Lower lobe of right lung (tissue), 2 donors: Measurements from ENCODE around the gene ZNF227. TPM values are rescaled to one million over a fixed set of nuclear protein-coding genes. Genes with fewer than 3 reads are reported as not detected.
"Not testable (repeated sequence)": the region's sequence is repeated elsewhere in the genome, so short reads cannot be mapped to it uniquely, and the experiment has no call there.

Source experiments
- ATAC-seq, 2 donors: fragments of 200-7000 bp; cut with Tn5 transposase; one replicate each; pipeline ENCODE4 v1.9.1; 2020 to 2022; ENCODE audit warnings: mild to moderate bottlenecking in 2 of 2, moderate library complexity in 2 of 2
- DNase-seq: peaks from one replicate; pipeline ENCODE4 v3.0.0-alpha.2; 2020
- H3K27ac ChIP-seq: fragments of 200-600 bp; one replicate; pipeline ENCODE4 v1.8.0; 2022
- H3K27me3 ChIP-seq: fragments of 200-600 bp; one replicate; pipeline ENCODE4 v1.8.0; 2022; ENCODE audit warnings: low read depth
- H3K36me3 ChIP-seq: fragments of 200-600 bp; one replicate; pipeline ENCODE4 v1.8.0; 2022; ENCODE audit warnings: mild to moderate bottlenecking
- H3K4me1 ChIP-seq: fragments of 200-600 bp; one replicate; pipeline ENCODE4 v1.8.0; 2022
- H3K4me3 ChIP-seq: fragments of 200-600 bp; one replicate; pipeline ENCODE4 v1.8.0; 2022; ENCODE audit warnings: mild to moderate bottlenecking
- H3K9me3 ChIP-seq: fragments of 200-600 bp; one replicate; pipeline ENCODE4 v1.8.0; 2022
- intact Hi-C: fragments of 100-400 bp; cut with DNase I; formaldehyde crosslinking; loops from one replicate; pipeline ENCODE4 v1.11.0; 2022
- total RNA-seq: library from RNA; stranded (reverse); fragmentation: NEBNext Ultra II Directional; extraction: Animal tissue kit (Norgen Biotek cat#: 25700); gene quantifications from one replicate; pipeline ENCODE4 v1.2.1, GENCODE V29; 2021
- TF ChIP-seq, protein P1 (sequence below): fragments of 200-600 bp; IDR thresholded peaks from one replicate; pipeline ENCODE4 v1.8.0; 2022; ENCODE audit warnings: antibody characterized with exemption, mild to moderate bottlenecking
- donor health status: DM: no; HTN: yes; CAD: no; lungs with severe emphysema.

Gene ZNF227
- total RNA-seq, 1 donor from 2014 or later: 18.2 TPM

DNA sequence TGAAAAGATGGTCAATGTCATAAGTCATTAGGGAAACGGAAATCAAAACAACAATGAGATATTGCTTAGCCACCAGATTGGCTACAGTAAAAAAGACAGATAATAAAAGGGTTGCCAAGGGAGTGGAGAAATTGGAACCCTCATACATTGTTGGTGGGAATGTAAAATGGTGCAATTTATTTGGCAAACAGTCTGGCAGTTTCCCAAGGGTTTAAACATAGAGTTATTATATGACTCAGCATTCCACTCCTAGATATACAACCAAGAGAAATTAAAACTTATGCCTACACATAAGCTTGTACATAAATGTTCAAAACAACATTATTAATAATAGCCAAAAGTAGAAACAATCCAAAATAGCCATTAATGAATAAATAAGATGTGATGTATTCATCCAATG is 9.9 kb upstream of the ZNF227 start:
- H3K36me3 ChIP-seq: no peaks in the 10 kb centered on the region
- ATAC-seq: no peak
- H3K9me3 ChIP-seq: peaks cover 17% of the 10 kb centered on the region
- no peak for DNase-seq
- no peaks in the 10 kb centered on the region for H3K27me3 ChIP-seq
- H3K27ac ChIP-seq: no peak overlapping the region
- H3K4me3 ChIP-seq: no peak overlapping the region
- intact Hi-C loops: no loop called here
- no peaks in the 10 kb centered on the region for H3K4me1 ChIP-seq
- TF ChIP-seq, protein P1, sequence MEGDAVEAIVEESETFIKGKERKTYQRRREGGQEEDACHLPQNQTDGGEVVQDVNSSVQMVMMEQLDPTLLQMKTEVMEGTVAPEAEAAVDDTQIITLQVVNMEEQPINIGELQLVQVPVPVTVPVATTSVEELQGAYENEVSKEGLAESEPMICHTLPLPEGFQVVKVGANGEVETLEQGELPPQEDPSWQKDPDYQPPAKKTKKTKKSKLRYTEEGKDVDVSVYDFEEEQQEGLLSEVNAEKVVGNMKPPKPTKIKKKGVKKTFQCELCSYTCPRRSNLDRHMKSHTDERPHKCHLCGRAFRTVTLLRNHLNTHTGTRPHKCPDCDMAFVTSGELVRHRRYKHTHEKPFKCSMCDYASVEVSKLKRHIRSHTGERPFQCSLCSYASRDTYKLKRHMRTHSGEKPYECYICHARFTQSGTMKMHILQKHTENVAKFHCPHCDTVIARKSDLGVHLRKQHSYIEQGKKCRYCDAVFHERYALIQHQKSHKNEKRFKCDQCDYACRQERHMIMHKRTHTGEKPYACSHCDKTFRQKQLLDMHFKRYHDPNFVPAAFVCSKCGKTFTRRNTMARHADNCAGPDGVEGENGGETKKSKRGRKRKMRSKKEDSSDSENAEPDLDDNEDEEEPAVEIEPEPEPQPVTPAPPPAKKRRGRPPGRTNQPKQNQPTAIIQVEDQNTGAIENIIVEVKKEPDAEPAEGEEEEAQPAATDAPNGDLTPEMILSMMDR: no peak

- H3K27ac ChIP-seq: no peak overlapping the region
- DNase-seq: no peak
- no peak for ATAC-seq
- peaks cover 5% of the 10 kb centered on the region for H3K4me1 ChIP-seq
- no peak overlapping the region for H3K4me3 ChIP-seq
- intact Hi-C loops: no loop called here
- TF ChIP-seq, protein P1: no peak
- no peaks in the 10 kb centered on the region for H3K27me3 ChIP-seq
- H3K36me3 ChIP-seq: no peaks in the 10 kb centered on the region
- H3K9me3 ChIP-seq: peaks cover 16% of the 10 kb centered on the region
Measured at GRCh38 chr19:44202974-44203373, 9.4 kb upstream of the ZNF227 start.

DNA sequence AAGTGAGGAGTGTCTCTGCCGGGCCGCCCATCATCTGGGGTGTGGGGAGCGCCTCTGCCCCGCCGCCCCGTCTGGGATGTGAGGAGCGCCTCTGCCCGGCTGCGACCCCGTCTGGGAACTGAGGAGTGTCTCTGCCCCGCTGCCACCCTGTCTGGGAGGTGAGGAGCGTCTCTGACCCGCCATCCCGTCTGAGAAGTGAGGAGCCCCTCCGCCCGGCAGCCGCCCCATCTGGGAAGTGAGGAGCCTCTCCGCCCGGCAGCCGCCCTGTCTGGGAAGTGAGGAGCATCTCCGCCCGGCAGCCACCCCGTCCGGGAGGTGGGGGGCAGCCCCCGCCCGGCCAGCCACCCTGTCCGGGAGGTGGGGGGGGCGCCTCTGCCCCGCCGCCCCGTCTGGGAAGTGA is 8.5 kb upstream of the ZNF227 start:
- DNase-seq, ATAC-seq, H3K36me3 ChIP-seq, H3K27me3 ChIP-seq, H3K27ac ChIP-seq, intact Hi-C loops, H3K4me3 ChIP-seq, H3K4me1 ChIP-seq: not testable (repeated sequence)
- peaks cover 13% of the 10 kb centered on the region for H3K9me3 ChIP-seq

DNA sequence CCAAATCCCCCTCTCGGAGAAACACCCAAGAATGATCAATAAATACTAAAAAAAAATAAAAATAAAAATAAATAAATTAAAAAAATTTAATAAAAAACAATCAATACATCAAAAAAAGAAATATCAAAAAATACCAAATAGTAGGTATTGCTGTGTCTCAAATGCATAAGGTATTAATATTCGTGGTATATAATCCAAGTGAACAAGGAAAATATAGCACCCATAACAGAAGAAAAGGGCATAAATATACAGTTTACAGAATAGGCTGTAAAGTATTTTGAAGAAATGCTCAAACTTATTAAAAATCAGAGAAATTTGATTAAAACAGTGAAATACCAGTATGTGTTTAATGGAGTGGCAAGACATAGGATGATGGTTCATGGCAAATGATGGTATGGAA is 7.6 kb upstream of the ZNF227 start:
- intact Hi-C loops: no loop called here
- ATAC-seq: no peak
- TF ChIP-seq, protein P1: no peak
- no peaks in the 10 kb centered on the region for H3K27me3 ChIP-seq
- no peak overlapping the region for H3K27ac ChIP-seq
- DNase-seq: no peak
- peaks cover 13% of the 10 kb centered on the region for H3K9me3 ChIP-seq
- no peak overlapping the region for H3K4me3 ChIP-seq
- H3K4me1 ChIP-seq: peaks cover 10% of the 10 kb centered on the region
- no peaks in the 10 kb centered on the region for H3K36me3 ChIP-seq

GRCh38 chr19:44207126-44207803 is 5.1 kb upstream of the ZNF227 start:
- H3K27me3 ChIP-seq: no peaks in the 10 kb centered on the region
- peaks cover 10% of the 10 kb centered on the region for H3K4me1 ChIP-seq
- H3K27ac ChIP-seq: peak overlapping the region; percentile 94
- H3K9me3 ChIP-seq: peaks cover 9% of the 10 kb centered on the region
- H3K36me3 ChIP-seq: no peaks in the 10 kb centered on the region
- TF ChIP-seq, protein P1: no peak
- ATAC-seq (peak; percentile 96 to 98), DNase-seq (peak; percentile 89)
- peak overlapping the region; percentile 84 for H3K4me3 ChIP-seq
- intact Hi-C loops: no loop called here

DNA sequence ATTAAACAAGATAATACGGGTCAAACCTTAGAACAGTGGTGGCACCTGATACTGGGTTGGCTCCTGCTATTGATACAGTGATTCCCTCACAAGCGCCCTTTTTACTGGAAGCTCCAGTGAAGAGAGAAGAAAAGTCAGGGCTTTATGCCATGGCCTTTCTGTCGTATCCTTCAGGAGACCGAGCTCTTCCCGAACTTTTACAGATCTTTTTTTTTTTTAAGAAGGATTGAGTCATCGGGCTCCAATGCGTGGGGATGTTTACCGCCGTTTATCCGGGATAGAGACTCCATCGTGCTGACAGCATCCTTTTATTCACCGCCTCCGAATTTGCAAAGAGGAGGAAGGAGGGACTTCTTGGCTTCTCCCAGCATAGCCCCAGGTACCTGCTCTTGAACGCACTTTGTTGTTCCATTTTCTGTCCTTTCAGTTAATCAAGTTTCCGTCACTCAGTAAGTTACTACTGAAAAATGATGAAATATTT is 574 bp downstream of the ZNF227 start:
- intact Hi-C loops: no loop called here
- peaks cover 15% of the 10 kb centered on the region for H3K36me3 ChIP-seq
- H3K27me3 ChIP-seq: no peaks in the 10 kb centered on the region
- ATAC-seq (peak; percentile 5 to 28), DNase-seq (no peak)
- peak overlapping the region; percentile 82 for H3K27ac ChIP-seq
- peaks cover 12% of the 10 kb centered on the region for H3K4me1 ChIP-seq
- H3K9me3 ChIP-seq: peaks cover 20% of the 10 kb centered on the region
- peak overlapping the region; percentile 81 for H3K4me3 ChIP-seq
- TF ChIP-seq, protein P1: no peak

DNA sequence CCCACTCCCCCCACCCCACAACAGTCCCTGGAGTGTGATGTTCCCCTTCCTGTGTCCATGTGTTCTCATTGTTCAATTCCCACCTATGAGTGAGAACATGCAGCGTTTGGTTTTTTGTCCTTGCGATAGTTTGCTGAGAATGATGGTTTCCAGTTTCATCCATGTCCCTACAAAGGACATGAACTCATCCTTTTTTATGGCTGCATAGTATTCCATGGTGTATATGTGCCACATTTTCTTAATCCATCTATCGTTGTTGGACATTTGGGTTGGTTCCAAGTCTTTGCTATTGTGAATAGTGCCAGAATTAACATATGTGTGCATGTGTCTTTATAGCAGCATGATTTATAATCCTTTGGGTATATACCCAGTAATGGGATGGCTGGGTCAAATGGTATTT is 7.6 kb downstream of the ZNF227 start:
- H3K27ac ChIP-seq, ATAC-seq, DNase-seq, H3K27me3 ChIP-seq, H3K4me3 ChIP-seq, intact Hi-C loops, H3K4me1 ChIP-seq: not testable (repeated sequence)
- H3K36me3 ChIP-seq: peaks cover 30% of the 10 kb centered on the region
- H3K9me3 ChIP-seq: peaks cover 41% of the 10 kb centered on the region

- ATAC-seq, DNase-seq, H3K27me3 ChIP-seq, H3K4me3 ChIP-seq, H3K4me1 ChIP-seq, H3K27ac ChIP-seq, intact Hi-C loops: not testable (repeated sequence)
- Histone ChIP-seq H3K36me3 (peaks cover 30% of the 10 kb centered on the region), H3K9me3 (peaks cover 40% of the 10 kb centered on the region)
Measured at GRCh38 chr19:44220761-44221160, 8.4 kb downstream of the ZNF227 start.

DNA sequence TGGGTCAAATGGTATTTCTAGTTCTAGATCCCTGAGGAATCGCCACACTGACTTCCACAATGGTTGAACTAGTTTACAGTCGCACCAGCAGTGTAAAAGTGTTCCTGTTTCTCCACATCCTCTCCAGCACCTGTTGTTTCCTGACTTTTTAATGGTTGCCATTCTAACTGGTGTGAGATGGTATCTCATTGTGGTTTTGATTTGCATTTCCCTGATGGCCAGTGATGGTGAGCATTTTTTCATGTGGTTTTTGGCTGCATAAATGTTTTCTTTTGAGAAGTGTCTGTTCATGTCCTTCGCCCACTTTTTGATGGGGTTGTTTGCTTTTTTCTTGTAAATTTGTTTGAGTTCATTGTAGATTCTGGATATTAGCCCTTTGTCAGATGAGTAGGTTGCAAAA is 9.0 kb downstream of the ZNF227 start:
- H3K27me3 ChIP-seq, H3K4me3 ChIP-seq, H3K4me1 ChIP-seq, intact Hi-C loops, DNase-seq, ATAC-seq, H3K27ac ChIP-seq: not testable (repeated sequence)
- H3K9me3 ChIP-seq: peaks cover 41% of the 10 kb centered on the region
- peaks cover 30% of the 10 kb centered on the region for H3K36me3 ChIP-seq
